DMS153 treated with DMSO at 0.1 percent for 48 hours (cell line): ENCODE data around the gene HSD17B3.
"Not testable (repeated sequence)": the region's sequence is repeated elsewhere in the genome, so short reads cannot be mapped to it uniquely, and the experiment has no call there.

Experiments used
- DNase-seq: peaks from one replicate; lab custom pipeline; 2025; ENCODE audit not compliant: unreplicated experiment; lab: John Stamatoyannopoulos, UW

HSD17B3 gene

GRCh38 chr9:96309850-96310249 lies 7.9 kb upstream of the HSD17B3 start:
- no peak for DNase-seq

GRCh38 chr9:96306958-96307357 lies 5.0 kb upstream of the HSD17B3 start:
- not testable (repeated sequence) for DNase-seq

GRCh38 chr9:96305171-96305570 lies 3.2 kb upstream of the HSD17B3 start:
- no peak for DNase-seq

GRCh38 chr9:96304230-96304629 lies 2.3 kb upstream of the HSD17B3 start:
- no peak for DNase-seq

GRCh38 chr9:96299823-96300222 lies 2.2 kb downstream of the HSD17B3 start:
- no peak for DNase-seq

- DNase-seq = no peak
These were observed 7.8 kb downstream of the HSD17B3 start for GRCh38 chr9:96294159-96294545.

GRCh38 chr9:96293498-96294158 lies 8.3 kb downstream of the HSD17B3 start:
- no peak for DNase-seq

- no peak for DNase-seq
These were observed 12.6 kb downstream of the HSD17B3 start for GRCh38 chr9:96289392-96289791.

- DNase-seq = no peak
These were observed 20.3 kb downstream of the HSD17B3 start for GRCh38 chr9:96281641-96282040.

- no peak for DNase-seq
These were observed 22.0 kb downstream of the HSD17B3 start for GRCh38 chr9:96279932-96280331.

- no peak for DNase-seq
These were observed 27.0 kb downstream of the HSD17B3 start for GRCh38 chr9:96274939-96275338.

GRCh38 chr9:96270236-96270744 lies 31.7 kb downstream of the HSD17B3 start:
- DNase-seq = no peak

- DNase-seq = no peak
These were observed 43.0 kb downstream of the HSD17B3 start for GRCh38 chr9:96258967-96259366.

GRCh38 chr9:96256800-96257199 lies 45.2 kb downstream of the HSD17B3 start:
- DNase-seq = no peak

GRCh38 chr9:96255698-96256097 lies 46.3 kb downstream of the HSD17B3 start:
- DNase-seq = no peak

- DNase-seq = no peak
These were observed 48.8 kb downstream of the HSD17B3 start for GRCh38 chr9:96253059-96253696.

- DNase-seq = no peak
These were observed 50.5 kb downstream of the HSD17B3 start for GRCh38 chr9:96251451-96251850.

GRCh38 chr9:96249746-96250145 lies 52.2 kb downstream of the HSD17B3 start:
- DNase-seq = no peak

- DNase-seq = no peak
These were observed 55.7 kb downstream of the HSD17B3 start for GRCh38 chr9:96246267-96246671.

GRCh38 chr9:96245399-96245798 lies 56.6 kb downstream of the HSD17B3 start:
- DNase-seq = no peak

GRCh38 chr9:96243778-96244177 lies 58.2 kb downstream of the HSD17B3 start:
- no peak for DNase-seq

- no peak for DNase-seq
These were observed 59.2 kb downstream of the HSD17B3 start for GRCh38 chr9:96242811-96243210.

GRCh38 chr9:96241391-96241809 lies 60.6 kb downstream of the HSD17B3 start:
- no peak for DNase-seq
